Activated naive CD4-positive, alpha-beta T cell treated with anti-CD3 and anti-CD28 coated beads, Interleukin-2, amount 10 ng/mL, durations not matched to agents 7 days and 5 days (primary cell): ENCODE results near the gene SHFL.
A peak's percentile ranks its signal among the peaks of the same experiment; 100 is the strongest.

Source experiments
- CTCF ChIA-PET: fragments of 350-600 bp; sonication (Branson Sonifier 250); formaldehyde crosslinking; loops from one replicate; lab custom pipeline; 2021; ENCODE audit warnings: antibody characterized with exemption; lab: Charles Lee
- DNase-seq: peaks from one replicate; pipeline ENCODE4 v3.0.0-alpha.2; 2020
- H3K27ac Mint-ChIP-seq: one replicate; pipeline ENCODE4 v1.8.0; 2021; ENCODE audit warnings: mild to moderate bottlenecking, moderate library complexity, mixed read lengths
- H3K27me3 Mint-ChIP-seq: one replicate; pipeline ENCODE4 v1.8.0; 2021; ENCODE audit warnings: mild to moderate bottlenecking, mixed read lengths
- H3K36me3 Mint-ChIP-seq: one replicate; pipeline ENCODE4 v1.8.0; 2021; ENCODE audit warnings: mixed read lengths
- H3K4me1 Mint-ChIP-seq: one replicate; pipeline ENCODE4 v1.8.0; 2021; ENCODE audit warnings: mixed read lengths
- H3K4me3 Mint-ChIP-seq: one replicate; pipeline ENCODE4 v1.8.0; 2021; ENCODE audit warnings: mild to moderate bottlenecking, moderate library complexity, mixed read lengths
- H3K9me3 Mint-ChIP-seq: one replicate; pipeline ENCODE4 v1.8.0; 2021; ENCODE audit warnings: mixed read lengths

The SHFL gene

DNA sequence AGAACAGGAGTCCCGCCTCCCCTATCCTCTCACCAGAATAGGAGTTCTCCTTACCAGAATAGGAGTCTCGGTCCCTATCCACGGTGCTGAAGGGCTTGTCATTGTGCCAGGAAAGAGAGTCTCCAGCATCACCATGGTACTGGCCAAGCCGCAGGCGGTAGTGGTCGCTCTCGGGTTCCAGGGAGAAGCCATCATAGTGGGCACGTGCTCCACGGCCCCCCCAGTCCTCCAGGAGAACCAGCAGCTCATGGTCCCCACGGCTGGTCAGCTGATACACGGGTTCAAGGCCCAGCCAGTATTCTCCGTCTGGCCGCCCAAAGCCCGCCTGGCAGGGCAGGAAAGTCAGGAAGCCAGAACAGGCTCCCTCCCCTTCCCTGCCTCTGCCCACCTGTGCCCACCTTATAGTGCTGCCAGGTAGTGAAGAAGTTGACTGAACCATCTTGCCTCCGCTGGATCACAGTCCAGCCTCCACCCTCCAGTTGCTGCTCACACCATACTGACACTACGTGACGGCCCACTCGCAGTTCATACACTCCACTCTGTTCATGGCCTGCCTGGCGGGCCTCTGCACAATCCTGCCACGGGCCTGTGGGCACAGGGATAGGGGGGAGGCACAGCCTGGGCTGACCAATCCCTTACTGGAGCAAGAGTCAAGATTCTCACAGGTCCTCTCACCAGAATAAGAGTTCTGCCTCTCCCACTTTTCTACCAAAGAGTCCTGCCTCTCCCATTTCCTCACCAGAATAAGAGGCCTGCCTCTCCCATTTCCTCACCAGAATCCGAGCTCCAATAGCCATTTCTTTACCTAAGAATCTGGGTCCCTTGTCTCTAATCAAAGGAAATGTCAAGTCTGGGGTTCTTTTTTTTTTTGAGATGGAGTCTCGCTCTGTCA lies 7.4 kb downstream of the SHFL start:
- Mint-ChIP-seq H3K36me3 (peaks cover 33% of the 10 kb centered on the region), H3K4me3 (no peak overlapping the region), H3K4me1 (peaks cover 26% of the 10 kb centered on the region), H3K27ac (no peak overlapping the region), H3K9me3 (peaks cover 3% of the 10 kb centered on the region), H3K27me3 (no peaks in the 10 kb centered on the region)
- CTCF ChIA-PET, result no interaction called here
- DNase-seq, result no peak

DNA sequence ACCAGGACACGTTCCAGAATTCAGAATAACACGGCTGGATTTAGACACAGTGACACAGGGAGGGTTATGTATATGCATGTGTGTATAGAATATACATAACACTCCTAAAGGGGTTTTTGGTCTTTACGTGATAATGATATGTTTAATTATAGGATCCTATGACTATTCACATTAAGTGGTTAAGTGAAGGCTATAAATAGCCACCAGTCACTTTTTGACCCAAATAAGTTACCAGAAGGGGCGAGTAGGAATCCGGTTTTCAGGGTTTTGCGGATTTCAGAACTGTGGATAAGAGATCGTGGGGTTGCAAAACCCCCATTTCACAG lies 9.5 kb downstream of the SHFL start:
- CTCF ChIA-PET, result interaction anchor here (1.0 to 1.4 kb wide), 3 partner anchors 9 to 25 kb away, joined by 3 read pairs; partner anchors contain the start of gene PPAN
- DNase-seq, result no peak
- Mint-ChIP-seq H3K27me3 (peaks cover 5% of the 10 kb centered on the region), H3K4me1 (peaks cover 31% of the 10 kb centered on the region), H3K9me3 (peaks cover 3% of the 10 kb centered on the region), H3K27ac (peak overlapping the region; percentile 38), H3K36me3 (peaks cover 23% of the 10 kb centered on the region), H3K4me3 (no peak overlapping the region)

DNA sequence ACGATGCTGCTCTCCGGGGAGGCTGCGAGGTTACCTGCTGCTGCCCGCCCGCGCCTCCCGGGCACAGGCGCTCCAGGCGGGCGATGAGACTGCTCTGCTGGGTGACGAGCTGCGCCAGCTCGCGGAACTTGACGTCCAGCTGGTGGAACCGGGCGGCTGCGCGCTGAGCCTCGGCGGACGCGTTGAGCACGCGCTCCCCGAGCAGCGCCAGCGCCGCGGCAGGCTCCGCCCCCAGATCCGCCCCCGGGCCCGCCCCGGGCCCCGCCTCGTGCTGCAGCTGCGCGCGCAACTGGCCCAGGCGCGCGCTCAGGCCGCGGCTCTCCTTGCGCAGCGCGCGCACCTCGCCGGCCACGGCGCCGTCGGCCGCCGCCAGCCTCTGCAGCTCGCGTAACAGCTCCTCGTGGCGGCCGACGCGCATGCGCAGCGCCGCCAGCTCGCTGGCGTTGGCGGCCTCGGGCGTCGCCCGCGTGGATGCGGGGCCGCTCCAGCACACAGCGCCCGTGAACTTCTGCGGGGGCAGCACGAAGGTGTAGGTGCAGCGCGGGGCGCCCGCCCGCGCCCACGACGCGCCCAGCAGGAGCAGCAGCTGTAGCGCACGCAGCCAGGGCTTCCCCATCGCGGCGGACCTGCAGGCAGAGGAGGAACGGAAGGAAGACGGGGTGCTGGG lies 10.0 kb downstream of the SHFL start:
- Mint-ChIP-seq H3K9me3 (peaks cover 3% of the 10 kb centered on the region), H3K4me1 (peaks cover 31% of the 10 kb centered on the region), H3K27ac (peak overlapping the region; percentile 82), H3K27me3 (peaks cover 5% of the 10 kb centered on the region), H3K36me3 (peaks cover 23% of the 10 kb centered on the region), H3K4me3 (peak overlapping the region; percentile 57)
- CTCF ChIA-PET, result interaction anchor here (0.8 to 2.2 kb wide), 6 partner anchors 8 to 164 kb away, joined by 3 to 8 read pairs (median 3); partner anchors contain the start of gene PPAN
- peak; percentile 89 for DNase-seq

DNA sequence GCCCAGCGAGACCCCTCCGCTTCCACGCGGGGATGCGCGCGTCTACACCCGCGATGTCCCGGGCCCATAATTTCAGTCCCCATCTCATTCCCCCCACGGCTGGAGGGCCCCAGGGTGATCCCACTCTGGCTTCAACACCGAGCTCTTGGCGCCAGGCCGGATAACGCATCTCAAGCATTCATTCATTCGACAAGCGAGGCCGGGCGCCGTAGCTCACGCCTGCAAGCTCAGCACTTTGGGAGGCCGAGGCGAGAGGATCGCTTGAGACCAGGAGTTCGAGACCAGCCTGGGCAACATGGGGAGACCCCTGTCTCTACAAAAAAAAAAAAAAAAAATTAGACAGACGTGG lies 10.5 kb downstream of the SHFL start:
- Mint-ChIP-seq H3K27ac (peak overlapping the region; percentile 82), H3K27me3 (peaks cover 5% of the 10 kb centered on the region), H3K4me3 (peak overlapping the region; percentile 57), H3K36me3 (peaks cover 21% of the 10 kb centered on the region), H3K9me3 (peaks cover 3% of the 10 kb centered on the region), H3K4me1 (peaks cover 34% of the 10 kb centered on the region)
- CTCF ChIA-PET, result interaction anchor here (0.8 to 2.2 kb wide), 6 partner anchors 8 to 165 kb away, joined by 3 to 8 read pairs (median 3); partner anchors contain the start of gene PPAN
- no peak for DNase-seq

DNA sequence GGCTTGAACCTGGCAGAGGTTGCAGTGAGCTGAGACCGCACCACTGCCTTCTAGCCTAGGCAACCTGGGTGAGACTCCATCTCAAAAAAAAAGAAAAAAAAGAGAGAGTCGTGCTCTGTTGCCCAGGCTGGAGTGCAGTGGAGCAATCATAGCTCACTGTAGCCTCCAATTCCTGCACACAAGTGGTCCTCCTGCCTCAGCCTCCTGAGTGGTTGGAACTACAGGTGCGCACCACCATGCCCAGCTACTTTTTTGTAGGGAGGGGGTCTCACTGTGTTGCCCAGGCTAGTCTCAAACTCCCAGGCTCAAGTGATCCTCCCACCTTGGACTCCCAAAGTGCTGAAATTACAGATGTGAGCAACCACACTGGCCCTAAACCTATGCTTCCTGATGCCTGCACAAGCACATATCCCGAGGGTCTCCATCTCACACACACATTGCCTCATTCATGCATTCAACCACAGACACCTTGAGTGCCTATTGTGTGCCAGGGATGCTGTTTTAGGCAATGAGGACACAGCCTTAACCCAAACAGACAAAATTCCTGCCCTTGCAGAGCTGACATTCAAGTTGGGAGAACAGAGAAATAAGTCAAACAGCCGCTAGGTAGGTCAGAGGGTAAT lies 14.2 kb downstream of the SHFL start:
- Mint-ChIP-seq H3K36me3 (no peaks in the 10 kb centered on the region), H3K4me3 (no peak overlapping the region), H3K27me3 (peaks cover 5% of the 10 kb centered on the region), H3K9me3 (peaks cover 3% of the 10 kb centered on the region), H3K27ac (no peak overlapping the region), H3K4me1 (peaks cover 55% of the 10 kb centered on the region)
- no peak for DNase-seq
- CTCF ChIA-PET, result interaction anchor here (0.9 to 4.8 kb wide), 5 partner anchors 8 to 170 kb away, joined by 3 to 51 read pairs (median 12); partner anchors contain the start of genes ICAM1 and P2RY11

DNA sequence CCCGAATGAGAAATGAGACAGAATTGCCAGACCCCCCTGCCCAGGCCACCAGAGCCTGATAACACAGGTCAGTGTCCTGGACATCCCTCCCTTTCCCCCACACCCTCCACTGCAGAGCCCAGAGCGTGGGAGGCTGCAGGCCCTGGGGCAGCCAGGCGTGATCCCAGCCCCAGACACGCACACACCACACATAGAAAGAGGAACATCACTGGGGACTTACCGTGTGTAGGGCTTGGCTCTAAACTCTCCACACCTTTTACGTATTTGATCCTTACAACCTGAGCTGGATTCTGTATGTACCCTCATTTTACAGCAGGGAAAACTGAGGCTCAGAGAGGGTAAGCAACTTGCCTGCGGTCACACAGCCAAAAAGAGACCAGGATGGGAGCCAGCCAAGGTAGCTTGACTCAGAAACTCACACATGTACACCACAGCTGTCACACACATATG lies 16.7 kb downstream of the SHFL start:
- no peaks in the 10 kb centered on the region for H3K9me3 Mint-ChIP-seq
- DNase-seq, result no peak
- CTCF ChIA-PET, result interaction anchor here (1.7 kb wide), 2 partner anchors 10 to 12 kb away, joined by 5 read pairs; no protein-coding TSS in a partner anchor
- peaks cover 13% of the 10 kb centered on the region for H3K36me3 Mint-ChIP-seq
- peak overlapping the region; percentile 89 for H3K27ac Mint-ChIP-seq
- peaks cover 5% of the 10 kb centered on the region for H3K27me3 Mint-ChIP-seq
- peaks cover 68% of the 10 kb centered on the region for H3K4me1 Mint-ChIP-seq
- H3K4me3 Mint-ChIP-seq, result no peak overlapping the region

DNA sequence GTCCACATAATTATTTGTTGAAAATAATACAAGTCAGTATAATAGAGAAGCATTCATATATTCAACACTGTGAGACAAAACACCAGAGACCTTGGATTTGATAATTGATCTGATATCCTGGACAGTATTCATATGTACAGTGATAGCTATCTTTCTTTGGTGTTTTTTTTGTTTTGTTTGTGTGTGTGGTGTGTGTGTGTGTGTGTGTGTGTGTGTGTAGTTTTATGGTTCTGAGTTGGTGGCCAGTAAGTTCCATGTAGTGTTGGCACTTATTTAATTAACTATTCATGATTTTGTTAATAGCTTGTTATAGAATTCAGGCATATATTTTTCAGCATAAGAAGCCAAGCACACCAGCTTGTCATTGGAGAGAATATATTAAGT lies 18.0 kb downstream of the SHFL start:
- Mint-ChIP-seq H3K9me3 (no peaks in the 10 kb centered on the region), H3K27ac (peak overlapping the region; percentile 97), H3K4me1 (peaks cover 68% of the 10 kb centered on the region), H3K27me3 (peaks cover under 1% of the 10 kb centered on the region), H3K4me3 (no peak overlapping the region), H3K36me3 (peaks cover 21% of the 10 kb centered on the region)
- CTCF ChIA-PET, result interaction anchor here (0.8 to 1.2 kb wide), 2 partner anchors 8 to 174 kb away, joined by 3 read pairs; no protein-coding TSS in a partner anchor
- no peak for DNase-seq

DNA sequence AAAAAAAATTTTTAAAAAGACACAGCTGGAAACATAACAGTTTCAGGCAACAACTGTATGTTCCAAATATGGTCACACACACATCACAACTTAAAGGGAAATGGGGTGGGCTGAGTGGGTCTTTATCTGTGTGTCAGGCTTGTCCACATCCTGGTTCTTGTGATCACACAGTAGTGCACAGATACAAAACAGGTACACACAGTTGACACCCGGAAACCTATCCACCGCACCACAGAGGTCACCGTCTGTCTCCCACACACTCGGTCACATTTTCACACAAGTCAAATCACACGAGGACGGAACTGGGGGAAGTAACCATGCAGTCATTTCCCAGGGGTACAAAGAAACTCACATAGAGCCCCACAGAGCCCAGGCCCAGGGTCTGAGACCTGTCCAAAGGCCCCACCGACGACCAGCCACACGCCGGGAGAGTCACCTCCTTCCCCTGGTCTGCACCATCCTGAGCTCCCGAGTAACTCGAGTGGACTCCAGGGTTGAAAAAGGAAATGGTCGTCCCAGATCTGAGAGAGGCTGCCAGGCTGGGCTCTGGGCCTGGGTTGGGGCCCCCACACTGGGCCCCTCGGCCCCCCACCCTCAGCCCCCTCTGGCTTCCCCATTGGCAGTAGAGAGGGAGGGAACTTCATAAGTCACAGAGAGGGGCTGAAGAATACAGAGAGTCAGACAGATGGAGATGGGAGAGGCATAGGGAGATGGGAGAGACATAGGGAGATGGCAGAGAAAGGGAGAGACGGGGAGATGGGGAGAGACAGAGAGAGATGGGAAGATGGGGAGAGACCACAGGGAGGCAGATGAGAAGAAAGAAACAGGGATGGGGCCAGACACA lies 18.8 kb downstream of the SHFL start:
- CTCF ChIA-PET, result interaction anchor here (0.8 to 1.3 kb wide), 3 partner anchors 9 to 174 kb away, joined by 3 read pairs; no protein-coding TSS in a partner anchor
- H3K36me3 Mint-ChIP-seq, result peaks cover 28% of the 10 kb centered on the region
- H3K27me3 Mint-ChIP-seq, result no peaks in the 10 kb centered on the region
- DNase-seq, result peak; percentile 91
- H3K27ac Mint-ChIP-seq, result peak overlapping the region; percentile 97
- H3K4me1 Mint-ChIP-seq, result peaks cover 71% of the 10 kb centered on the region
- no peaks in the 10 kb centered on the region for H3K9me3 Mint-ChIP-seq
- peak overlapping the region; percentile 87 for H3K4me3 Mint-ChIP-seq

DNA sequence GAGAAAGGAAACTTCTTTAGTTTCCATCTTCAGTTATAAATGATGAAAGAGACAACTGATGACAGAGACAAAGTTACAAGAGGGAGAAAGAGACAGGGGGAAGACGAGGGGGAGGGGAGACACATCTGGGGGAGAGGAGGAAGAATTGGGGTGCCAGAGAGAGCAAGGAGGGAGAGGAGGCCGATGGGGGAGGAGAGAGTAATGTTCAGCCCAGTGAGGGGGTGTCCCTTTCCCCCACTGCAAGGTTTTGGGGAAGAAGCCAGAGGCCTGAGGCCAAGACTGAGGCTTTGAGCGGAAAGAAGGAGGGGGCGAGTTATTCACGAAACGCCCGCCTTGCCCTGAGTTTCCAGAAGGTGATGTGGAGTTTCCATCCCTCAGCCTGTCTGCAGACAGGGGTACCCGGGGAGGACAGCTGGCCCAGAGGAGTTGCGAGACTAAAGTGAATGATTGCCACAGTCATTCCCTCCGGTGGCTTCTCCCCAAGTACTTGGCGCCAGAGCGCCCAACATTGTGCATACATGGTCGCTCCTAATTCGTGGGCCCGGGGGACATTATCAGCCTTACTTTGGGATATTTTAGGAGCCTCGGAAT lies 19.5 kb downstream of the SHFL start:
- Mint-ChIP-seq H3K4me1 (peaks cover 73% of the 10 kb centered on the region), H3K27me3 (no peaks in the 10 kb centered on the region), H3K9me3 (no peaks in the 10 kb centered on the region), H3K36me3 (peaks cover 33% of the 10 kb centered on the region), H3K4me3 (peak overlapping the region; percentile 87), H3K27ac (peak overlapping the region; percentile 97)
- peak; percentile 70 for DNase-seq
- CTCF ChIA-PET, result interaction anchor here (1.0 to 1.3 kb wide), 2 partner anchors 9 to 11 kb away, joined by 3 read pairs; no protein-coding TSS in a partner anchor

DNA sequence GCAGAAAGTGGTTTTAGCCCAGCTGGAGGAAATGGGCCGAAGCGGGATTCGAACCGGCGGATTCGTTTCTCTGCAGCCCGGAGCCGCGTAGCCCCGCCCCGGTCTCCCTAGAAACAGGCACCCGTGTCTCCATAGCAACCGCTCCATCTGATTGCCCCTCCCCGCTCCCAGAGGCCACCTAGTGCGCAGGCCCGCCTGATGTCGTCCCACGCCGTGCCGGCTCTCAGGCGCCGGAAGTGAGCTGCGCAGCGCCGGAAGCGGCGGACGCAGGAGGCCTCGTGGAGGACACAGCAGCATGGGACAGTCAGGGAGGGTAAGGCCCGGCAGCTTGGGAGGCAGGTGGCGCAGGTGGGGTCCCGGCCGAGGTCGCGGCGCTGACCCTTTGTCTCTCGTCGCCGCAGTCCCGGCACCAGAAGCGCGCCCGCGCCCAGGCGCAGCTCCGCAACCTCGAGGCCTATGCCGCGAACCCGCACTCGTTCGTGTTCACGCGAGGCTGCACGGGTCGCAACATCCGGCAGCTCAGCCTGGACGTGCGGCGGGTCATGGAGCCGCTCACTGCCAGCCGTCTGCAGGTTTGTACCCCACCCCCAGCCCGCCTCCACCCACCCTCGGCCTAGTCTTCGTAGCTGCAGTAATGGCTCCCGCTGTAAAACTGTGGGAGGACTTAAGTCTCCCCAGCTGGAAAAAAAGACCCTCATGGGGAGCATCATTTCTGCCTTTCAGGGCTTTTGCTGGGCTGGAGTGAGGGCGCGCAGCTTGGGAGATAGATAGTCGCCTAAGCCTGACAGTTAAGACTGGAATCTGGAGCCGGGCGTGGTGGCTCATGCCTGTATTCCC lies 20.2 kb downstream of the SHFL start, which contains the start of gene PPAN:
PPAN (plus strand) TSS at position 263 of the 837 bp plus-strand sequence; CDS start at position 296, 33 bp downstream.
- Mint-ChIP-seq H3K4me3 (peak within 1 kb of the TSS; percentile 87), H3K27me3 (no peaks in the 10 kb centered on the region), H3K36me3 (peaks cover 37% of the 10 kb centered on the region), H3K9me3 (no peaks in the 10 kb centered on the region), H3K27ac (peak within 1 kb of the TSS; percentile 97), H3K4me1 (peaks cover 77% of the 10 kb centered on the region)
- CTCF ChIA-PET, result interaction anchor here (1.0 to 1.4 kb wide), 3 partner anchors 10 to 14 kb away, joined by 3 to 4 read pairs (median 3); no protein-coding TSS in a partner anchor
- DNase-seq, result peak; percentile 99

DNA sequence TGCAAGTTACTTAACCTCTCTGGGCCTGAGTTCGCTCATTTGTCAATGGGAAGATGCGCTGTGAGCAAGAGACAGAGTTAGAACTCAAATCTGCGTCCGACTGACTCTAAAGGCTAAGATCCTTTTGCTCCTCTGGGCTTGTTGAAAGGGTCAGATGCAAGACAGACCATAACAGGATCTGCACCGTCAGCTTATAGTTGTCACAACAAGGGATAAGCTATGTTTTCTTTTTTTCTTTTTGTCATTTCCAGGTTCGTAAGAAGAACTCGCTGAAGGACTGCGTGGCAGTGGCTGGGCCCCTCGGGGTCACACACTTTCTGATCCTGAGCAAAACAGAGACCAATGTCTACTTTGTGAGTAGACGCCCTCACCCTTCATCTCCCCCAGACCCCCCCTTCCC lies 21.1 kb downstream of the SHFL start:
- peak overlapping the region; percentile 97 for H3K27ac Mint-ChIP-seq
- peak overlapping the region; percentile 87 for H3K4me3 Mint-ChIP-seq
- H3K9me3 Mint-ChIP-seq, result no peaks in the 10 kb centered on the region
- no peak for DNase-seq
- no peaks in the 10 kb centered on the region for H3K27me3 Mint-ChIP-seq
- peaks cover 41% of the 10 kb centered on the region for H3K36me3 Mint-ChIP-seq
- CTCF ChIA-PET, result interaction anchor here (1.4 to 2.6 kb wide), 2 partner anchors 8 to 13 kb away, joined by 4 to 12 read pairs; no protein-coding TSS in a partner anchor
- H3K4me1 Mint-ChIP-seq, result peaks cover 80% of the 10 kb centered on the region

DNA sequence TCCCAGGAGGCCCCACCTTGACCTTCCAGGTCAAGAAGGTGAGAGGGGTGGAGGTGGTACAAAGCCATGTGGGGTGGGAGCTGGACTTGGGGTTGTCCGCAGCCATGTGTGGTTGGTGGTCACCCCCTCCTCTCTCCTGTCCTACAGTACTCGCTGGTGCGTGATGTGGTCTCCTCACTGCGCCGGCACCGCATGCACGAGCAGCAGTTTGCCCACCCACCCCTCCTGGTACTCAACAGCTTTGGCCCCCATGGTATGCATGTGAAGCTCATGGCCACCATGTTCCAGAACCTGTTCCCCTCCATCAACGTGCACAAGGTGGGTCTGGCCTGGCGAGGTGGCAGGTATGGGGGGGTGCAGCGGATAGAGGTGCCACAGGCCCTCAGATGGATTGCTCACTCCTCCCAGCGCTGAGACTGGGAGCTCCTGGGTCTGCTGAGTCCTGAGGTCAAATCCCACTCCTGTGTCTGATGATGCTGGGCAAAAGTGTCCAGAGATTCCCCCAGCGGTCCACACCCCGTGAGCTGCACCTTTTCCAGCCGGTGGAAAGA lies 21.8 kb downstream of the SHFL start:
- Mint-ChIP-seq H3K4me3 (peak overlapping the region; percentile 87), H3K9me3 (no peaks in the 10 kb centered on the region), H3K27me3 (no peaks in the 10 kb centered on the region), H3K4me1 (peaks cover 80% of the 10 kb centered on the region), H3K36me3 (peaks cover 44% of the 10 kb centered on the region), H3K27ac (peak overlapping the region; percentile 28)
- CTCF ChIA-PET, result interaction anchor here (2.6 kb wide), 1 partner anchor 9 kb away, joined by 12 read pairs; no protein-coding TSS in a partner anchor
- DNase-seq, result no peak
